LNCAP (cell line): ENCODE data around the gene NECTIN1.

Source experiments
- TF ChIP-seq, protein P1 (sequence below): fragments of 450-650 bp; IDR thresholded peaks from 2 replicates; pipeline ENCODE4 v1.5.1; 2017; ENCODE audit warnings: mild to moderate bottlenecking

NECTIN1 gene

DNA sequence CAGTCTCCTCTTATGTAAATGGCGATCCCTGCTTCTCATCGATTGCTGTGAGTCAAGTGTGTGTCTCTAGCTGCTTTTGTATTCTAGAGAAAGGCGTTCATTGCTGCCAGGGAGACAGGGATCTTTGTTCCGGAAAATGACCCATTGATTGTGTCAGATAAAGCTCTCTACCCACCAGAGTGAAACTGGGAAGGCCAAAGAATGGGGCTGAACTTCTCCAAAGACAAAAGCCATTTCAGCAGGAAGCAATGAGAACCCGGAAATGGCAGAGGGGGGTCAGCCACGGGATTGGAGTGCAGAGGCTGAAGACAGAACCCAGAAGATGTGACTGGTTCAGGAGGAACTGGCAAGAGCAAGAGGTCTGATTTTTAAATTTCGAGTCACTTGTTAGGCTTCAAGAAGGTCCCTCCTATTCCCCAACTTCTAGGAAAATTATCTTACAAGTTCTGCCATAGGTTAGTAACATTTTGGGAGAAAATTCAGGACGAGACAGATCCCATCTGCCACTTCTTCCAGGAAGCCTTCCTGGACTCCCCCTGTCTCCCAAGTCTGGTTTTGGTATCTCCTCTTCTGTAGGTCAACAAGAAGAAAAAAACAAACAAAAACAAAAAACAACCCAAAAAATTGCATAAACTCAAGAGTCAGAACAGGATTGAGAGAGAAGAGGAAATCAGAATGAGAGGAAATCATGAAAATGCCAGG lies 110.6 kb downstream of the NECTIN1 start:
- TF ChIP-seq, protein P1, sequence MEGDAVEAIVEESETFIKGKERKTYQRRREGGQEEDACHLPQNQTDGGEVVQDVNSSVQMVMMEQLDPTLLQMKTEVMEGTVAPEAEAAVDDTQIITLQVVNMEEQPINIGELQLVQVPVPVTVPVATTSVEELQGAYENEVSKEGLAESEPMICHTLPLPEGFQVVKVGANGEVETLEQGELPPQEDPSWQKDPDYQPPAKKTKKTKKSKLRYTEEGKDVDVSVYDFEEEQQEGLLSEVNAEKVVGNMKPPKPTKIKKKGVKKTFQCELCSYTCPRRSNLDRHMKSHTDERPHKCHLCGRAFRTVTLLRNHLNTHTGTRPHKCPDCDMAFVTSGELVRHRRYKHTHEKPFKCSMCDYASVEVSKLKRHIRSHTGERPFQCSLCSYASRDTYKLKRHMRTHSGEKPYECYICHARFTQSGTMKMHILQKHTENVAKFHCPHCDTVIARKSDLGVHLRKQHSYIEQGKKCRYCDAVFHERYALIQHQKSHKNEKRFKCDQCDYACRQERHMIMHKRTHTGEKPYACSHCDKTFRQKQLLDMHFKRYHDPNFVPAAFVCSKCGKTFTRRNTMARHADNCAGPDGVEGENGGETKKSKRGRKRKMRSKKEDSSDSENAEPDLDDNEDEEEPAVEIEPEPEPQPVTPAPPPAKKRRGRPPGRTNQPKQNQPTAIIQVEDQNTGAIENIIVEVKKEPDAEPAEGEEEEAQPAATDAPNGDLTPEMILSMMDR: no peak

DNA sequence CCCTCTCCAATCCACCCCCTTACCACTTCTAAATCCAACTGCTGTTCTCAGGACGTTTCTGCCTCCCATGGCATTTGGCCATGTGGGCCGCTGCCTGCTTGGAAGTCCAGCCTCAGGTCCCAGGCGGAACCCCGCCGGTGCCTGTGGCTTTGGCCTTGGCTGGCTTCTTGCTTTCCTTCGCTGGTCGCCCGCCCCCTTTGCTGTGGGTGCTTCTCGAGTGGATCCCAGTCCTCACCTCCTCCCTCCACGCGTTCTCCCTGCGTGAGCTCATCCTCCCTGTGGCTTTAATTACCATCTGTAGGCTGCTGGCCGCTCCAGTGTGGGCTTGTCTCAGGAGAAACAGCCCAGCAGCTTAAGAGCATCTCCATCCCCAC lies 111.7 kb downstream of the NECTIN1 start:
- TF ChIP-seq, protein P1: no peak

DNA sequence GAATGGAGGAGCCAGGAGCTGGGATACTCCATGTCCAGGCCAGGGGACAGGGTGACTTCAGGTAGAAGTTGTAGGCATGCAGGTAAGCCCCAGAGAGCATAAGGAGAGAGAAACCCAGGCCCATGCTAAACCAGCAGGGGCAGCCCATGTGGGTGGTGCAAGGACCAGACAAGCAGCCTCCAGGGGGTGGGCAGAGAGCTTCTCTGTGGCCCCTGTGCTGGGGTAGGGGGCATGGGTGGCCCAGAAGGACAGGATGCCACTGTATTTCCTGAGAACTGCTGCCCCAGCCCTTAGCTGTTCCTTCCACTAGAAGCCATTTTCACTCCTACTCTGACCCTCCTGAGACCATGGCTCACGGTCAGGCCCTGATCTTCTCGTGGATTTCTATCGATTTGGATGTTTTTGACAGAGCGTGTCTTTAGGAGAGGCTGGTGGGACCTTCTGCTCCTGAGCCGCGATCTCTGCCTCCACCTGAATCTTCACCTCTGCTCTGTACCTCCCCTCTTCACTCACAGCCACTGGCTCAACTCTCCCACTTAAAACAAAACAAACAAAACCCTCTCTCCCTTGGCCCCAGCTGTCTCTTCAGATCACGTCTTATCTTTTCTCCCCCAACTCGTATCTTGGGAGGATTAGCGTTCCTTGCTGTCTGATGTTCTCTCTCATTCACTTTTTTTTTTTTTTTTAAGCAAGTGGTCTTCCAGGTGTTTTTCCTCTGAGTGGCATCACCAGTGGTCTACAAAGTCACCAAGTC lies 112.2 kb downstream of the NECTIN1 start:
- TF ChIP-seq, protein P1: no peak

DNA sequence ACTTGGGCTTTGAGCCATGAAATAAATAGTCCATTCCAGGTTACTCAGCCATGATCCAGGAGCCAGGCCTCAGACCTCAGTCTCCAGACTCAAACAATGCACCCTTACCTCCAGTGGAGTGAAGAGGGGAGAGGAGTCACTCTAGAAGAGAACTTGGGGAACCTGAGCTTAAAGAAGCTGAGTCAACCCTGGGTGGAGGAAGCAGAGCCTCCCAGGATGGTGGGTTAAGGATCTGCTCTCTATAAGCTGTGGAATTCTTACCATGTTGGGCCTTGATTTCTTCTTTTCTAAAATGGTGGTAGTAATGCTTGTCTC lies 113.2 kb downstream of the NECTIN1 start:
- TF ChIP-seq, protein P1: no peak

DNA sequence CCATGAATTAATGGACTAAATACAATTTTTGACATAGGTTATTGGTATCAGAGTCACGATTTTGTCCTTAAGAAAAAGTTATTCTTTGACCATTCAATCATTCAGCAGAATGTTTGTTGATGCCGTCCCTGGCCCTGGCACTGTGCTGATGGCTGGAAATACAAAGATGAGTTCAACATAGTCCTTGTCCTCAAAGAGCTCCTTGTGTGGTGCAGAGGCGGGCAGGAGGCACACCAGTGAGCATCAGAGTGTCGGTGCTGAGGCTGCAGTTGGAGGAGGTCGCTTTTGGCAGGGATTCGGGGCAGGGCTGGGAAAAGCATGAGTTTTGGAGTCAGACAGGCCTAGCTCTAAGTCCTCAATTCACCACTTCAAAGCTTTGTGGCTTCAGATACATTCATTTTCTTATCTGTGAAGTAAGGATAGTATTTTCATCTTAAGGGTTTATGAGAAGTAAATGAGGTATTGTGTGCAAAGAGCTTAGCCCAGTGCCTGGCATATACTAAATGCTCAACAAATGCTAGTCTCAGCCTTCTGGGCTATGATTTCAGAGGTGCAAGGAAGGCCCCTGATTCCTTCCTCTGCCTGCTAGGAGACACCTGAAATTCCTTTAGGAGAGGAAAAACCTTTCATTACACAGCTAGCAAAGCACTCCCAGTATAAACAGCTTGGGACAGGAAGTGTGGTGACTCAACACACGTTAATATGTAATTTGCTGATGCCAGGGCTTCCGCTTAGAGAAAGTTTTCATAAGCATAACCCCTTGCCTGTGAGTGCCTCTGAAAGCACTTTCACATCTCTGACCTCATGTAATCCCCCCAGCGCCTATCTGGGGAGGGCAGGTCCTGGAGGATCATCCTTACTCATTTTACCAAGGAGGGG lies 113.8 kb downstream of the NECTIN1 start:
- TF ChIP-seq, protein P1: no peak

DNA sequence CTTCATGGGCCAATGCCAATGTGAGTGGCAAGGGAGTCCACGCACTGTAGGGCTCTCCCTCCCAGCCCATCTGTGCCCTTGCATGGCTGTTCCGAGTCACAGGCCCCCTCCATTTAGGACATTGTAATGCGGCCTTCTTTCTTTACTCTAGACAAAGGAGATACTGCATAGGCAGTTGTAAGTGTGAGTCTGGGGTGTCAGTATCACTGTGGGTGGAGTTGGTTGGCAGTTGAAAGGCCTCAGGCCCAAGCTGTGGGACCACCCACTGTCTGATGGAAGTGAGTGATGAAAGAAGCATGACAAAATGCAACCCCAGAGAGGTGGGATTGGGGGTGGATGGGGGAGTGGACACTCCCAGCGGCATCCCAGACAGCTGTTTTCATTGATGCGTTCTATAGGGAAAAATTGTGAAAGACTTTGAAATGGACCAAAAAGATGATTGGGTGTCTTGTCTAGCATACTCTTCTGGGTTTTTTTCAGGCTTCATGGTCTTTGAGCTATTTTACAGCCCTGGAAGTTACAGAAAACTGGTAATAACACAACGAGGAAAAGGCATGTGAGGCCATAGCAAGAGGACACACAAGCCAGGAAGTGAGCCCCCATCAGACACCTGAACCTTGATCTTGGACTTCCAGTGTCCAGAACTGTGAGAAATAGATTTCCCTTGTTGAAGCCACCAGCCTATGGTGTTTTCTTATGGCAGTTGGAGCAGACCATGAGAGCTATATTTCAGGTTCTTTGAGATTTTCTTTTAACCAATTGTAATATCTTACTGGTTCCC lies 114.6 kb downstream of the NECTIN1 start:
- TF ChIP-seq, protein P1: no peak

DNA sequence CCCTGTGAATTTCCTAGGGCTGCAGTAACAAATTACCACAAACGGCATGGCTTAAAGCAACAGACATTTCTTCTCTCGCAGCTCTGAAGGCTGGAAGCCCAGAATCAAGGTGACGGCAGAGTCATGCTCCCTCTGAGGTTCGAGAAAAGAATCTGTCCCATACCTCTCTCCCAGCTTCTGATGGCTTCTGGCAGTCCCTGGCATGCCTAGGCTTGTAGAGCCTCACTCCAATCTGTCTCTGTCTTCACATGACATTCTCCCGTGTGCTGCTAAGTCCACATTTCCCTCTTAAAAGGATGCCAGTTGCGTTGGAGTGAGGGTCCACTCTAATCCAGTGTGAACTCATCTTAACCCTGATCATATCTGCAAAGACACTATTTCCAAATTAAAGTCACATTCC lies 116.2 kb downstream of the NECTIN1 start:
- TF ChIP-seq, protein P1: no peak
